GM19193 (cell line): Measurements from ENCODE around the gene HK1.

Experiments
- POLR2A ChIP-seq: IDR thresholded peaks from 4 replicates; pipeline ENCODE4 v1.6.1; 2011; ENCODE audit not compliant: insufficient read depth, insufficient read length; ENCODE audit errors: extremely low read depth

Gene HK1

GRCh38 chr10:69443354-69443753 lies 165.1 kb downstream of the HK1 start:
- no peak for TF ChIP-seq POLR2A

GRCh38 chr10:69445041-69445440 lies 166.7 kb downstream of the HK1 start:
- no peak for TF ChIP-seq POLR2A

GRCh38 chr10:69446229-69446628 lies 167.9 kb downstream of the HK1 start:
- TF ChIP-seq POLR2A, result no peak

DNA sequence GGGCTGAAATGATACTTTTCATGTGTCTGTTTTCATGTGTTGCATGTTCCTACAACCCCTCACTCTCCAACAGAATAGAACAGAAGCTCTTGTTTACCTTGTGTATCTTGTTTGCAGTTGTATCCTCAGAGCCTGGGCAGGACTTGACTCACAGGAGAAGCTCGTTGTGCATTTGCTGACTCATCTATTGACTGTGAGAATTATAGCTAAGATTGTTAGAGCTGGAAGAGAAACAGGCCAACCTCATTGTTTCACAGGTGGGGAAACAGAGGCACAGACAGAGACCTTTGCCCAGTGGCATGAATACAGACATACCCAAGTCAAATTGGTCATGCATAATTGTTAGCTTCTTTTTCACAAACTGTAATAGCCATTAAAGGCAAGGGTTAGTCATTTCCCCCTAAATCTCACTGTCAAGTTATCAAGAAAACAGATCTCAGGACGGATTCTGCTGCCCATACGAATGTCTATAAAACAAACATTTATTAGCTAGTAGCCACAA lies 168.4 kb downstream of the HK1 start:
- no peak for TF ChIP-seq POLR2A

DNA sequence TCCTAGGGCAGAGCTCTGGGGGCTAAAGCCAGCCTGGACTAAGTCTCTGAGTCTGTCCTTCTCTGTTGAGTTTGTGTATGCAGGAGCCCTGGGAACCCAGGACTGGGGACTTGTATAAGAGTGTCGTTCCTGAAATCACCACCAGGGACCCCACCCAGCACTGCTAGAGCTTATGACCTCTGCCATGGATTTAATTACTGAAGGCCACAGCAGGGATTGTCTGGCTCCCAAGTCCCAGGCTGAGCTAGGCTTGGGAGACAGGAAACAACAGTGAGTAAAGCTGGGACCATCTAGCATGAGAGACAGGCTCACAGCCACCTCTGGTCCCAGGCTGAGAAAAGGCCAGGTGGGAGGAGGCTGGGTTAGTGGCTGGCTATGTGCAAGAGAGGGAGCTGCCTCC lies 171.5 kb downstream of the HK1 start:
- TF ChIP-seq POLR2A, result no peak

DNA sequence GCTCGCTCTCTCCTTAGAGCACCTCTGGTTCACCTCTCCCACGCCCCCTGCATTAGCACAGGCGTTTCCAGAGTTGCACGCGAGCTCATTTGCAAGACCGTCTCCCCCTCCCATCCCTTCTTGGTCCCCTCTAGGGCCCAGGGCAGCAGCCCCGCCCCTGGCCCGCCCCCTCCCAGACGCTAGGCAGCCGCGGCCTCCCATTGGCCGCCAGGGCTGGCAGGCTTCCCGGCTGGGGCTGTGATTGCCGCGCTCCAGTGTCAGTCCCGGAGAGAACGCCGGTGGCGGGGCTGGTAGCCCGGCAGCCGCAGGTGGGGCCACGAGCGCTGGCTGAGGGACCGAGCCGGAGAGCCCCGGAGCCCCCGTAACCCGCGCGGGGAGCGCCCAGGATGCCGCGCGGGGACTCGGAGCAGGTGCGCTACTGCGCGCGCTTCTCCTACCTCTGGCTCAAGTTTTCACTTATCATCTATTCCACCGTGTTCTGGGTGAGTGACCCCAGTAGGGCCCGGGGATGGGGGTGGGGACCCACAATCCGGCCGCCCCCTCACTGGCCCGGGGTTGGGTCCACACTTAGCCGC lies 173.0 kb downstream of the HK1 start, which contains the start of gene TSPAN15:
TSPAN15 (plus strand) TSS at position 257 of the 575 bp plus-strand sequence; CDS start at position 387, 130 bp downstream.
- TF ChIP-seq POLR2A, result no peak
